OCI-LY7 (cell line): ENCODE data around the gene PHF13. TPM values are rescaled to one million over a fixed set of nuclear protein-coding genes. Genes with fewer than 3 reads are reported as not detected.

ENCODE experiments used
- BruUV-seq: library from RNA; stranded (reverse); fragments of 400-500 nt; replicated peaks from 2 replicates; lab custom pipeline; 2021; lab: Mats Ljungman, UMichigan
- CTCF ChIA-PET: fragments of 300-600 bp; sonication (Branson Sonifier 250); formaldehyde crosslinking; loops from one replicate; lab custom pipeline; 2022; ENCODE audit warnings: antibody characterized with exemption; ENCODE audit not compliant: unreplicated experiment; lab: Charles Lee
- POLR2A ChIA-PET: fragments of 300-600 bp; sonication (Branson Sonifier 250); formaldehyde crosslinking; loops from one replicate; lab custom pipeline; 2022; ENCODE audit warnings: antibody characterized with exemption; lab: Charles Lee
- DNase-seq: peaks from one replicate; pipeline ENCODE4 v3.0.0-alpha.2; 2015; ENCODE audit warnings: low spot score
- H2AFZ ChIP-seq: fragments of 200-600 bp; sonication (generic), shearing (Covaris generic); 2 replicates; pipeline ENCODE4 v1.6.1; 2014; ENCODE audit warnings: mild to moderate bottlenecking, antibody characterized with exemption, low read length, moderate library complexity
- H3K27ac ChIP-seq: fragments of 200-600 bp; sonication (generic); 2 replicates; pipeline ENCODE4 v1.5.1; 2014; ENCODE audit warnings: mixed run types, low read depth, mild to moderate bottlenecking, moderate library complexity, low read length, inconsistent platforms; ENCODE audit not compliant: poor library complexity, severe bottlenecking
- H3K36me3 ChIP-seq: fragments of 200-600 bp; sonication (generic); 2 replicates; pipeline ENCODE4 v1.6.1; 2014; ENCODE audit warnings: mild to moderate bottlenecking, antibody characterized with exemption, low read length, moderate library complexity, mixed read lengths; ENCODE audit not compliant: insufficient read depth
- H3K4me1 ChIP-seq: fragments of 200-600 bp; sonication (generic); 2 replicates; pipeline ENCODE4 v1.5.1; 2014; ENCODE audit warnings: mild to moderate bottlenecking, low read length; ENCODE audit not compliant: insufficient read depth, poor library complexity, severe bottlenecking
- H3K4me2 ChIP-seq: fragments of 200-600 bp; sonication (generic); 2 replicates; pipeline ENCODE4 v1.6.1; 2014; ENCODE audit warnings: mild to moderate bottlenecking, low read length
- H3K4me3 ChIP-seq: fragments of 200-600 bp; sonication (generic); 2 replicates; pipeline ENCODE4 v1.5.1; 2014; ENCODE audit warnings: mild to moderate bottlenecking, low read depth, low read length; ENCODE audit not compliant: poor library complexity, severe bottlenecking
- H3K79me2 ChIP-seq: fragments of 200-600 bp; sonication (generic); 2 replicates; pipeline ENCODE4 v1.6.1; 2016; ENCODE audit warnings: low read depth, mild to moderate bottlenecking, low read length, moderate library complexity, mixed read lengths; ENCODE audit not compliant: insufficient read depth
- H3K9me2 ChIP-seq: fragments of 200-600 bp; sonication (generic); 2 replicates; pipeline ENCODE4 v1.6.1; 2016; ENCODE audit warnings: mild to moderate bottlenecking, low read length, mixed read lengths; ENCODE audit not compliant: insufficient read depth
- H3K9me3 ChIP-seq: fragments of 200-600 bp; sonication (generic); 2 replicates; pipeline ENCODE4 v1.6.1; 2014; ENCODE audit warnings: mild to moderate bottlenecking, mixed run types, low read length, mixed read lengths
- H4K20me1 ChIP-seq: fragments of 200-600 bp; sonication (generic); 2 replicates; pipeline ENCODE4 v1.6.1; 2014; ENCODE audit warnings: mild to moderate bottlenecking, antibody characterized with exemption, low read length, moderate library complexity, mixed read lengths; ENCODE audit not compliant: insufficient read depth
- CTCF ChIP-seq: fragments of 200-600 bp; sonication (generic); conservative IDR thresholded peaks from 2 replicates; pipeline ENCODE4 v1.5.1; 2014; ENCODE audit warnings: mild to moderate bottlenecking, antibody characterized with exemption, low read length, moderate library complexity, mixed read lengths
- EZH2phosphoT487 ChIP-seq: fragments of 200-600 bp; sonication (generic); IDR thresholded peaks from 2 replicates; pipeline ENCODE4 v1.6.1; 2018; ENCODE audit warnings: low read depth, borderline replicate concordance, mild to moderate bottlenecking, mixed run types, antibody characterized with exemption, low read length, moderate library complexity, mixed read lengths
- intact Hi-C: fragments of 100-400 bp; cut with micrococcal nuclease; formaldehyde crosslinking; loops from one replicate; pipeline ENCODE4 v1.10.0; 2022; ENCODE audit not compliant: unreplicated experiment
- total RNA-seq, 2 experiments: library from RNA; depleted of rRNA in 1 of 2; stranded (reverse); fragments of >200 nt in 1 of 2; shearing (Covaris generic) in 1 of 2; gene quantifications; 2 replicates each; pipeline ENCODE4 v1.2.3, GENCODE V29; 2014 to 2022

Gene PHF13
- total RNA-seq, 2 experiments from 2014 or later = 5.3 to 14.7 TPM

GRCh38 chr1:6672558-6672957, 59.0 kb downstream of the PHF13 start:
- Histone ChIP-seq H3K79me2 (no peaks in the 10 kb centered on the region), H4K20me1 (no peaks in the 10 kb centered on the region), H3K4me2 (no peak overlapping the region), H3K36me3 (peaks cover 81% of the 10 kb centered on the region), H3K9me3 (no peaks in the 10 kb centered on the region), H2AFZ (no peak overlapping the region), H3K9me2 (no peaks in the 10 kb centered on the region), H3K4me1 (no peaks in the 10 kb centered on the region), H3K27ac (no peak overlapping the region), H3K4me3 (no peak overlapping the region)
- DNase-seq = no peak
- TF ChIP-seq EZH2phosphoT487 (no peak), CTCF (no peak)
- no TSS peak for BruUV-seq
- intact Hi-C loops = no loop called here
- ChIA-PET CTCF (no interaction called here), POLR2A (no interaction called here)

Other genes with a start within 250 kb of the PHF13 start
- 16.8 and 23.4 TPM in 2 replicates for gene ACOT7, start 220.0 kb upstream of the PHF13 start, total RNA-seq (2014; rRNA removed; shearing (Covaris generic))
- 50.5 and 53.6 TPM in 2 replicates for gene ACOT7, start 220.0 kb upstream of the PHF13 start, total RNA-seq (2022)
- gene HES2, start 193.8 kb upstream of the PHF13 start, total RNA-seq (2014; rRNA removed; shearing (Covaris generic)) = not detected in 2 replicates
- gene HES2, start 193.8 kb upstream of the PHF13 start, total RNA-seq (2022) = not detected in 2 replicates
- gene ESPN, start 189.0 kb upstream of the PHF13 start, total RNA-seq (2014; rRNA removed; shearing (Covaris generic)) = not detected in 2 replicates
- gene ESPN, start 189.0 kb upstream of the PHF13 start, total RNA-seq (2022) = not detected in 2 replicates
- 1.7 and 2.8 TPM in 2 replicates for gene TNFRSF25, start 147.6 kb upstream of the PHF13 start, total RNA-seq (2014; rRNA removed; shearing (Covaris generic))
- gene TNFRSF25, start 147.6 kb upstream of the PHF13 start, total RNA-seq (2022) = 0.65 and 1.7 TPM in 2 replicates
- gene PLEKHG5, start 122.1 kb upstream of the PHF13 start, total RNA-seq (2014; rRNA removed; shearing (Covaris generic)) = 0.67 and 1.6 TPM in 2 replicates
- gene PLEKHG5, start 122.1 kb upstream of the PHF13 start, total RNA-seq (2022) = 1.7 and 2.4 TPM in 2 replicates
- 30.7 and 39.1 TPM in 2 replicates for gene NOL9, start 59.2 kb upstream of the PHF13 start, total RNA-seq (2014; rRNA removed; shearing (Covaris generic))
- gene NOL9, start 59.2 kb upstream of the PHF13 start, total RNA-seq (2022) = 58.8 and 65.5 TPM in 2 replicates
- not detected in 2 replicates for gene TAS1R1, start 58.4 kb upstream of the PHF13 start, total RNA-seq (2014; rRNA removed; shearing (Covaris generic))
- gene TAS1R1, start 58.4 kb upstream of the PHF13 start, total RNA-seq (2022) = 0.11 TPM in 1 of 2 replicates, not detected in the other
- gene ZBTB48, start 33.7 kb upstream of the PHF13 start, total RNA-seq (2014; rRNA removed; shearing (Covaris generic)) = 28.9 and 41.9 TPM in 2 replicates
- 51.3 and 58.2 TPM in 2 replicates for gene ZBTB48, start 33.7 kb upstream of the PHF13 start, total RNA-seq (2022)
- gene KLHL21, start 10.9 kb upstream of the PHF13 start, total RNA-seq (2014; rRNA removed; shearing (Covaris generic)) = 7.2 and 7.4 TPM in 2 replicates
- gene KLHL21, start 10.9 kb upstream of the PHF13 start, total RNA-seq (2022) = 5.6 and 7.6 TPM in 2 replicates
- 22.4 and 24.9 TPM in 2 replicates for gene THAP3, start 11.1 kb downstream of the PHF13 start, total RNA-seq (2014; rRNA removed; shearing (Covaris generic))
- gene THAP3, start 11.1 kb downstream of the PHF13 start, total RNA-seq (2022) = 17.2 and 19.0 TPM in 2 replicates
- 31.0 and 41.6 TPM in 2 replicates for gene DNAJC11, start 88.1 kb downstream of the PHF13 start, total RNA-seq (2014; rRNA removed; shearing (Covaris generic))
- 64.1 and 65.6 TPM in 2 replicates for gene DNAJC11, start 88.1 kb downstream of the PHF13 start, total RNA-seq (2022)
- gene CAMTA1, start 171.7 kb downstream of the PHF13 start, total RNA-seq (2014; rRNA removed; shearing (Covaris generic)) = 40.2 and 43.9 TPM in 2 replicates
- gene CAMTA1, start 171.7 kb downstream of the PHF13 start, total RNA-seq (2022) = 73.3 and 80.8 TPM in 2 replicates